D721Med (cell line): ENCODE measurements around the gene GFPT2.

Experiments
- DNase-seq: peaks from one replicate; pipeline ENCODE4 v3.0.0; 2011; ENCODE audit warnings: low spot score; ENCODE audit not compliant: insufficient read length
- FAIRE-seq: peaks from 2 replicates; lab custom pipeline; 2011; peaks lifted over from hg19 to GRCh38; lab: Jason Lieb, UNC
- CTCF ChIP-seq: IDR thresholded peaks from 2 replicates; pipeline ENCODE4 v1.5.1; 2012; ENCODE audit warnings: mild to moderate bottlenecking, control low read depth; ENCODE audit not compliant: insufficient read depth; ENCODE audit errors: missing control alignments

GFPT2 gene

DNA sequence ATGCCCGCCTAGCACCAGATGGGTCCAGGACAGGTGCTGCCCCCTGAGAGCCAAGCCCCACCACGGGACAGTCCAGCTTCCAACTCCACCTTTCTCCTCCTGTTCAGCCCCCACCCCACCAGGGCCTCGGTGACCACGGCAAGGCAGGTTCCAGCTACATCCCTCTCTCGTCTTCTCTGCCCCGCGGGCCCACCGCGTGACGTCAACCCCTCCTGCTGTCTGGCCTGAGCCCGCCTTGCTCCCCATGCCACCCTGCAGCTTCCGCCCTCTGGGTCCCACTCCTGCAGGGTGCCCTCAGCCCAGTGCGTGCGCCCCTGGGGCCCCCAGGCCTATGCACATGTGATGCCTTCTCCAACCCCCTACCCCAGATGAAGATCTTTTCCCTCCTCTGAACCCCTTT, 6.8 kb downstream of the GFPT2 start:
- FAIRE-seq (no peak), DNase-seq (no peak)
- no peak for TF ChIP-seq CTCF

DNA sequence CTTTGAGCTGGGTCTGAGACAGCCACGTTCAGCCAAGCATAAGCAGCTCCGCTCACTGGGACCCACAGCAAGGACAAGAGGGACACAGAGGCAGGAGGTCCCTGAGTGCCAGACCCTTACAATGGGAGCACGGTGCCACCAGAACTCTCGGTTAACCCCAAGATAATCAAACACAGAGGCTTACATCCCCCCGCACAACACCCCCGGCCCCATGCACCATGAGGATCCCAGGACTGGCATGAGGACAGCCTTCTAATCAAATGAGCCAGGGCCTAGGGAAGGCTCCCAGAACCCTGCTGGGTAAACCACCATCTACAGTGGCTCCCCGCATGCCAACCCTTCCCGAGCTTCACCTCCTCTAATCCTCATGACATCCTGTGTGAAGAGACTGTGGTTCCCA, 7.4 kb downstream of the GFPT2 start:
- FAIRE-seq (no peak), DNase-seq (no peak)
- no peak for TF ChIP-seq CTCF

GRCh38 chr5:180345186-180345585, 8.0 kb downstream of the GFPT2 start:
- no peak for TF ChIP-seq CTCF
- FAIRE-seq (no peak), DNase-seq (no peak)

DNA sequence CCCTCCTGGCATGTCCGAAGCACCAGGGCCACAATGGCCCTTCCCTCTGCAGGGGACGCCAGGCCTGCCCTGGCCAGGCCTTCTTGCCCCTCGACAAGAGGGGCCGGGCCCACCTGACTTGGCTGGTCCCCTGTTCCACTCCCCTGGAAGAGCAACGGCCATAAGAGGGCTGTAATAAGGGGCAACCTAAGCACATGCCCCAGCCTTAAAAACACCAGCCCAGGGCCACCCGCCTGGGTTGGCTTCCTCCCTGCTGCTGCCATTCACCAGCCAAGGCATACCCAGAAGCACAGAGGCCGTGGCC, 8.5 kb downstream of the GFPT2 start:
- DNase-seq, result no peak
- FAIRE-seq, result no peak
- TF ChIP-seq CTCF, result no peak

- no peak for TF ChIP-seq CTCF
- DNase-seq, result no peak
- FAIRE-seq, result no peak
Measured at GRCh38 chr5:180343831-180344695, 9.1 kb downstream of the GFPT2 start.

- DNase-seq (no peak), FAIRE-seq (no peak)
- no peak for TF ChIP-seq CTCF
Measured at GRCh38 chr5:180343110-180343830, 9.9 kb downstream of the GFPT2 start.

DNA sequence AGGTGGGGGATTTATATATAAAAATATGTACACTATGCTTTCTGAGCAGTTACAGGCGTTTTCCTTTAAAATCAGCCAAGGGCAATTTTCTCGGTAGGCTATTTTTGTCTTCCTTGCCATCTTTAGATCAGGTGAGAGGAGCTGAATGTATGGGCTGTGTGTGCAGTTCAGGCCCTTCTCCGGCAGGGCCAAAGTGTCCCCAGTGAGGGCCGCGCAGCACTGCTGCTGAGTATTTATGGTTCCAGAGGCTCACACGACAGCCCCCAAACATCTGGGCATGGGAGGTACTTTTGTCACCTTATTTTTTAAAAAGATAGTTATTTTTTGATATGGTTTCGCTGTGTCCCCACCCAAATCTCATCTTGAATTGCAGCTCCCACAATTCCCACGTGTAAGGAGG, 11.5 kb downstream of the GFPT2 start:
- no peak for FAIRE-seq
- no peak for DNase-seq

More for the DNA sequence above, 11.5 kb downstream of the GFPT2 start:
- TF ChIP-seq CTCF, result no peak
